ENCODE data around the gene RAMACL. TPM values are rescaled to one million over a fixed set of nuclear protein-coding genes. Genes with fewer than 3 reads are reported as not detected.

Gene RAMACL
- total and polyA plus RNA-seq, 3 experiments from 2014 or later = 0.13 to 0.60 (median 0.15) TPM

DNA sequence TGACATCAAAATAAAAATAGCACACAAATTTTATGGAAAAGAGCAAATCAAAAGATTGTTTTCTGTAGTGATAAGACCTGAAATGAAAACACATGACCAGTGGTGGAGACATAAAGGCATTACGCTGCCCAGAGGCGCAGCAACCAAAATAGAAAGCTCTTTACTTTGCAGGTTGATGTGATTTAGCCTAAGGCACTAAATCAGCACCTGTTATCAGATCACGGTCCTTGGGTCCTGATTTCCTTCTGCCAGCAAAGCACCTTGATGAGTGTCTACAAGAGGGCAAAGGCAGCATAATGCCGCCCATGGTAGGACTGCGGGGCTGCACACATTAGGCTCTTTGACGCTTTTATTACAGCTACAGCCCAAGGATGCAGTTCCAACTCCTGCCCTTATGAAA lies 19.3 kb upstream of the RAMACL start:
- no peak overlapping the region for H3K27ac ChIP-seq (ENCODE audit: low read depth, low read length)
- no peaks in the 10 kb centered on the region for H3K36me3 Mint-ChIP-seq
- H3K9me3 ChIP-seq (ENCODE audit: low read length) = no peaks in the 10 kb centered on the region
- no peaks in the 10 kb centered on the region for H3K4me1 ChIP-seq (ENCODE audit: insufficient read depth, low read length)
- no peak overlapping the region for H3K4me3 ChIP-seq (ENCODE audit: low read length)
- no peaks in the 10 kb centered on the region for H3K36me3 ChIP-seq (ENCODE audit: insufficient read depth, low read length)
- no peak overlapping the region for H3K27ac Mint-ChIP-seq
- no peak for DNase-seq
- no peaks in the 10 kb centered on the region for H3K4me1 Mint-ChIP-seq
- ChIA-PET POLR2A (no interaction called here), CTCF (no interaction called here)
- H3K4me3 Mint-ChIP-seq = no peak overlapping the region
- H3K9me3 Mint-ChIP-seq = no peaks in the 10 kb centered on the region
- H3K27me3 Mint-ChIP-seq = peaks cover 5 to 13% of the 10 kb centered on the region in 2 donors
- H3K27me3 ChIP-seq (ENCODE audit: insufficient read depth, low read length, poor library complexity, severe bottlenecking) = no peaks in the 10 kb centered on the region

DNA sequence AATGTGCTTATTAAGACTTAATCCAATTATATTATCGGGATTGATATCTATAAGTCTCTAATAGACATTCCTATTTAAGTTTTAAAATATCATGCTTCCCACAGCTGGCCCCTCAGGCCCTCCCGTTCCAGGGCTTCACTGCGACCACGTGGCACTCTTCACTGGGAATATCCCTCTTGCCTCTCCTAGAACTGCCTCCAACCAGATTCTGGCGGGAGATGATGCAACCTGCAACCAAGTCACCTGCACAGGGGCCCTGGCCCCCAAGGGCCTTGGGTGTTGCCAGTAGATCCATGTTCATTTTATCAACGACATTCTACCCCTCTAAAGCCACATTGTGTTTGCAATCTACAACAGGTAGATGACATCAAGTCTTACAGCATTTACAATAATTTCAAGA lies 18.4 kb upstream of the RAMACL start:
- H3K9me3 Mint-ChIP-seq = no peaks in the 10 kb centered on the region
- no peak overlapping the region for H3K27ac Mint-ChIP-seq
- no peak overlapping the region for H3K4me3 Mint-ChIP-seq
- POLR2A ChIA-PET = no interaction called here
- H3K36me3 ChIP-seq (ENCODE audit: insufficient read depth, low read length) = no peaks in the 10 kb centered on the region
- H3K27ac ChIP-seq (ENCODE audit: low read depth, low read length) = no peak overlapping the region
- H3K4me1 Mint-ChIP-seq = no peaks in the 10 kb centered on the region
- no peaks in the 10 kb centered on the region for H3K27me3 ChIP-seq (ENCODE audit: insufficient read depth, low read length, poor library complexity, severe bottlenecking)
- no peaks in the 10 kb centered on the region for H3K9me3 ChIP-seq (ENCODE audit: low read length)
- no peak for DNase-seq
- no peaks in the 10 kb centered on the region for H3K36me3 Mint-ChIP-seq
- peaks cover 5 to 13% of the 10 kb centered on the region in 2 donors for H3K27me3 Mint-ChIP-seq
- CTCF ChIA-PET = no interaction called here
- H3K4me1 ChIP-seq (ENCODE audit: insufficient read depth, low read length) = no peaks in the 10 kb centered on the region
- H3K4me3 ChIP-seq (ENCODE audit: low read length) = no peak overlapping the region

DNA sequence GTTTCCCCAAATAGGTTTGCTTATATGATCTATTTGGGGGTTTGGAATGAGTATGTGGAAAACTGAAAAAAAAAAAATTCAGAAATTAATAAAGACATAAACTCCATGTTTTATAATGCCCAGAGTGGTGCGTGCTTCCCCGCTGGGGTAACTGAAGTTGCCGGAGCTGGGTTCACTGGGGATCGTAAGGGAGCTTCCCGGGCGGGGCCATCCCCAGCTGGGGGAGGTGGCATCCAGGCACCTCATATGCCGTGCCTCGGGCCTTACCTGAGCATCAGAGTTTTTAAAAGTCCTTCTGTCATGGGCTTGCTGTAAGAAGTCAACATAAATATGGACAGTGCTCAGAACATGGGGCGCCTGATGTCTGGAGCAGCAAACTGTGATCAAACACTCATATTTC lies 17.9 kb upstream of the RAMACL start:
- ChIA-PET POLR2A (no interaction called here), CTCF (no interaction called here)
- Mint-ChIP-seq H3K4me3 (no peak overlapping the region), H3K9me3 (no peaks in the 10 kb centered on the region), H3K27ac (no peak overlapping the region), H3K4me1 (no peaks in the 10 kb centered on the region), H3K36me3 (no peaks in the 10 kb centered on the region), H3K27me3 (peaks cover 6 to 13% of the 10 kb centered on the region in 2 donors)
- Histone ChIP-seq H3K9me3 (ENCODE audit: low read length) (no peaks in the 10 kb centered on the region), H3K4me3 (ENCODE audit: low read length) (no peak overlapping the region), H3K27ac (ENCODE audit: low read depth, low read length) (no peak overlapping the region), H3K4me1 (ENCODE audit: insufficient read depth, low read length) (no peaks in the 10 kb centered on the region), H3K27me3 (ENCODE audit: insufficient read depth, low read length, poor library complexity, severe bottlenecking) (no peaks in the 10 kb centered on the region), H3K36me3 (ENCODE audit: insufficient read depth, low read length) (no peaks in the 10 kb centered on the region)
- no peak for DNase-seq

DNA sequence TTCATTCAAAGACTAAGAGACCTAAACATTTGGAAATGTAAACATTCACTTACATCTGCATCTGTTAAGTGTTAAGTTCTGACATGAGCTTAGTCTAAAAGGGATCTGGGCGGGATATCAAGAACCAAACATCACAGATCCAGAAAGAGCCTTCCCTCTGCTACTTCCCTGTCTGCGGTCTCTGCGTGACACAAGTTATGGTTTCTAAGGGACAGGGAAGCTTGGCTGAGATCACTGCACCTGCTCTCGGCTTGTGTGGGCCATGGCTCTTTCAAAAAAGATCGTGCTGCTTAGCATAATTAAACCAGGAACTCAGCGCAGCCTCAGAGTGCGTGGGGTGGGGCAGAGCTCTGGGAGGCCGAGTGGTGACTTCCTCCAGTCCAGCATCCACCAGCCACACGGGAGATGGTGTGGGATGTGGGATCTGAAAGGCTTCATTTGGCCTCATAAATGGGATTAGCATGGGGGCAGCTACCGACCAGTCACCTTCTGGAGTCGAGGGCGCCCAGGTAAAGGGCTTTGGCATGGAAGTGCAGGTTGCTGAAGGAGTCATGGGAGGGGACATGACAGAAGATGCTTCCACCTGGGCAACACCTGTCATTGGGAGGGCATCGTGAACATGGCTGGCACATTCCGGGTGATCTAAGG lies 16.7 kb upstream of the RAMACL start:
- Mint-ChIP-seq H3K27me3 (peaks cover 9 to 13% of the 10 kb centered on the region in 2 donors), H3K27ac (no peak overlapping the region), H3K4me3 (no peak overlapping the region), H3K4me1 (no peaks in the 10 kb centered on the region), H3K36me3 (no peaks in the 10 kb centered on the region), H3K9me3 (no peaks in the 10 kb centered on the region)
- H3K9me3 ChIP-seq (ENCODE audit: low read length) = no peaks in the 10 kb centered on the region
- H3K4me3 ChIP-seq (ENCODE audit: low read length) = no peak overlapping the region
- H3K4me1 ChIP-seq (ENCODE audit: insufficient read depth, low read length) = no peaks in the 10 kb centered on the region
- no peak for DNase-seq
- no peaks in the 10 kb centered on the region for H3K27me3 ChIP-seq (ENCODE audit: insufficient read depth, low read length, poor library complexity, severe bottlenecking)
- no peaks in the 10 kb centered on the region for H3K36me3 ChIP-seq (ENCODE audit: insufficient read depth, low read length)
- ChIA-PET POLR2A (no interaction called here), CTCF (no interaction called here)
- H3K27ac ChIP-seq (ENCODE audit: low read depth, low read length) = no peak overlapping the region

DNA sequence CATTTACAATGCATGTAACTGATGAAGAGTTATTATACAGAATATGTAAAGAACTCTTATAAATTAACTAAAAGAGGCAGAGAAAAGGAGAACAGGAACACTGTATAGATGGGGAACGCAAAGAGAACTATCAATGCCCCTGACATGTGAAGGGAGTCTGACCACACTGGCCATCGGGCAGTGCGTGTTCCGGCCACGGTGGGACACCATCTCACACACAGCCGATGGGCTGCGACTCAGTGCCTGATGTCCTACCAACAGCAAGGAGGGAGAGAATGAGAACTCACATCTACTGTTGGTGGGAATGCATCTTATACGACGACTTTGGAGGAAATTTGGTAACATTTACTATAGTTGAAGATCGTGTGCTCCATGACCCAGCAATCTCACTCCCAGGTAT lies 15.5 kb upstream of the RAMACL start:
- Histone ChIP-seq H3K27me3 (ENCODE audit: insufficient read depth, low read length, poor library complexity, severe bottlenecking) (no peaks in the 10 kb centered on the region), H3K27ac (ENCODE audit: low read depth, low read length) (no peak overlapping the region), H3K9me3 (ENCODE audit: low read length) (no peaks in the 10 kb centered on the region), H3K4me3 (ENCODE audit: low read length) (no peak overlapping the region), H3K4me1 (ENCODE audit: insufficient read depth, low read length) (no peaks in the 10 kb centered on the region), H3K36me3 (ENCODE audit: insufficient read depth, low read length) (no peaks in the 10 kb centered on the region)
- H3K9me3 Mint-ChIP-seq = no peaks in the 10 kb centered on the region
- peak overlapping the region in 1 of 8 donors; percentile 15 for H3K27ac Mint-ChIP-seq
- no peak for DNase-seq
- ChIA-PET POLR2A (no interaction called here), CTCF (no interaction called here)
- peaks cover 9 to 14% of the 10 kb centered on the region in 2 donors for H3K27me3 Mint-ChIP-seq
- H3K36me3 Mint-ChIP-seq = no peaks in the 10 kb centered on the region
- H3K4me1 Mint-ChIP-seq = no peaks in the 10 kb centered on the region
- H3K4me3 Mint-ChIP-seq = no peak overlapping the region

DNA sequence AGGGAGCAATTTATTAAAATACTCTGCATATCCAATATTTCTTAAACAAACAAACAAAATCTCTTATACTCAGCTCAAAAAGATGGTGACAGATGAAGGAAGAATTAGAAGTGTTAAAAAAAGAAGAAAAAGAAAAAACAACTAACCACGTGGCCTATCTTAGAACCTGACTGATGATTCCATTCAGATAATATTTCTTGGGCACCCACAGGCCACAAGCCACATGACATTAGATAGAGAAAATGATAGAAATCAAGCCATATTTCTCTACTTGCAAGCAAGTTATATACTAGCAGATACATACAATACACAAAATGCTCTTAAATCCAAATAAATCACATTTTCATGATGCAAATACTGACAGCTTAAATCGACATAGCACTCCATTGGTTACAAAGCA lies 14.5 kb upstream of the RAMACL start:
- H3K36me3 Mint-ChIP-seq = no peaks in the 10 kb centered on the region
- ChIA-PET CTCF (no interaction called here), POLR2A (no interaction called here)

DNA sequence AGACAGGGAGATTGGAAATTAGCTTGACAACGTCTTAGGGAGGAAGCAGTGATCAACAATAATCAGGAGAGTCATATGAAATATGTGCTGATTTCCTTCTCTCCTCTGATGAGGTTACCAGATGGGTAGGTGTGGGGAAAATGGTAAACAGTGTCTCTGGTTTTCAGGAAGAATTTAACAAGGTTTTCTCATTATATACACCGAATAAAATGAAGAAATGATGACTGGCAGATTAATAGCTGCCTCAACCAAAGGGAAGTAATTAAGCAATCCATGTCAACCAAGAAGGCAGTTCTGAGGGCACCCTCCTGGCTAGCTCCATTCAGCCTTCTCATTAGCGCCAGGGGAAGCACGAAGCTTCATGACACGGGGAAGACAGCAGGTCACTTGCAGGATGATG lies 12.7 kb upstream of the RAMACL start:
- Histone ChIP-seq H3K27ac (ENCODE audit: low read depth, low read length) (no peak overlapping the region), H3K36me3 (ENCODE audit: insufficient read depth, low read length) (no peaks in the 10 kb centered on the region), H3K4me1 (ENCODE audit: insufficient read depth, low read length) (no peaks in the 10 kb centered on the region), H3K9me3 (ENCODE audit: low read length) (no peaks in the 10 kb centered on the region), H3K27me3 (ENCODE audit: insufficient read depth, low read length, poor library complexity, severe bottlenecking) (no peaks in the 10 kb centered on the region), H3K4me3 (ENCODE audit: low read length) (no peak overlapping the region)
- no peak overlapping the region for H3K27ac Mint-ChIP-seq
- H3K4me1 Mint-ChIP-seq = no peaks in the 10 kb centered on the region
- no peaks in the 10 kb centered on the region for H3K9me3 Mint-ChIP-seq
- ChIA-PET CTCF (no interaction called here), POLR2A (no interaction called here)
- no peak for DNase-seq
- no peak overlapping the region for H3K4me3 Mint-ChIP-seq
- H3K27me3 Mint-ChIP-seq = peaks cover 9 to 10% of the 10 kb centered on the region in 2 donors
- no peaks in the 10 kb centered on the region for H3K36me3 Mint-ChIP-seq

More for the DNA sequence above, 14.5 kb upstream of the RAMACL start:
- Mint-ChIP-seq H3K4me1 (no peaks in the 10 kb centered on the region), H3K9me3 (no peaks in the 10 kb centered on the region), H3K4me3 (no peak overlapping the region), H3K27me3 (peaks cover 9 to 14% of the 10 kb centered on the region in 2 donors), H3K27ac (peak overlapping the region in 1 of 8 donors; percentile 51)
- Histone ChIP-seq H3K27ac (ENCODE audit: low read depth, low read length) (no peak overlapping the region), H3K4me1 (ENCODE audit: insufficient read depth, low read length) (no peaks in the 10 kb centered on the region), H3K9me3 (ENCODE audit: low read length) (no peaks in the 10 kb centered on the region), H3K36me3 (ENCODE audit: insufficient read depth, low read length) (no peaks in the 10 kb centered on the region), H3K27me3 (ENCODE audit: insufficient read depth, low read length, poor library complexity, severe bottlenecking) (no peaks in the 10 kb centered on the region), H3K4me3 (ENCODE audit: low read length) (no peak overlapping the region)
- no peak for DNase-seq

DNA sequence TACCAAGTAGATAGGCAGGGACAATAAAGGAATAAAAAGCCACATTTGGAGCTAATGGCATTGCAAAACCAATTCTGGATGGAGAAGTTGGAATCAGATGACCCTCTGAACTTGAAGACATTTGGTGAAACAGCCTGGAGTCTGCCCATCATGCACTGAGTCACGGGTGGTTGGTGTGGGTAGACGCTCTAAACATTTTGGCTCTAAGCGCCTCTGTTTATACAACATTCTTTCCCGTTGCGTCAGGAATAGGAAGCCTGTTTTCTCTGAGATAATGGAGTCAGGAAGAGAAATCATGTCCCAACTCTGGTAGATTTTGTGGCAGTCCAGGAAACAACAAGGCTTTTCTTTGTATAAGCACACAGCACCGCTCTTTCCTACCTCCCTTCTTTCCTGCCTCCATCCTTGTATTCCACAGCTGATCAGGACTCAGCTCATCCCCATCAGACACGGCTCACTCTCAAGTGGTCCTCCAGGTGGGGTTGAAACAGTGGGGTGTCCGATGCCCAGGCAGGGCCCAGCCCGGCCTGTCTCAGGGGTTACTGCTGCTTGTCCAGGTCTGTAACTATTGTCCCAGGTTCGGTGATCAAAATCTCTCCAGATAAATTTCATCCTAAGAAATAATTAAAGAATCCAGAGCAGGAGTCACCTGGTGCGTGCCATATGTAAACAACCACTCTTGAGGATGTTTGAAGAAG lies 12.1 kb upstream of the RAMACL start:
- H3K9me3 Mint-ChIP-seq = no peaks in the 10 kb centered on the region
- no peaks in the 10 kb centered on the region for H3K4me1 Mint-ChIP-seq
- H3K4me3 ChIP-seq (ENCODE audit: low read length) = no peak overlapping the region
- no peaks in the 10 kb centered on the region for H3K27me3 ChIP-seq (ENCODE audit: insufficient read depth, low read length, poor library complexity, severe bottlenecking)
- H3K27ac Mint-ChIP-seq = no peak overlapping the region
- ChIA-PET CTCF (no interaction called here), POLR2A (no interaction called here)
- H3K4me3 Mint-ChIP-seq = no peak overlapping the region
- DNase-seq = no peak
- H3K4me1 ChIP-seq (ENCODE audit: insufficient read depth, low read length) = no peaks in the 10 kb centered on the region
- no peaks in the 10 kb centered on the region for H3K36me3 ChIP-seq (ENCODE audit: insufficient read depth, low read length)
- H3K36me3 Mint-ChIP-seq = no peaks in the 10 kb centered on the region
- no peaks in the 10 kb centered on the region for H3K9me3 ChIP-seq (ENCODE audit: low read length)
- peaks cover 7 to 10% of the 10 kb centered on the region in 2 donors for H3K27me3 Mint-ChIP-seq
- no peak overlapping the region for H3K27ac ChIP-seq (ENCODE audit: low read depth, low read length)
